Stimulated activated CD4-positive, alpha-beta T cell treated with anti-CD3 and anti-CD28 coated beads, Interleukin-2, amount 100 ng/mL, for 4 hours (primary cell): ENCODE measurements around the gene SHF.

Source experiments
- DNase-seq: peaks from one replicate; pipeline ENCODE4 v3.0.0-alpha.2; 2020; ENCODE audit warnings: low read depth

Gene SHF

GRCh38 chr15:45126535-45127158 lies 61.1 kb downstream of the SHF start:
- DNase-seq: peak; percentile 33

GRCh38 chr15:45123397-45123796 lies 64.4 kb downstream of the SHF start:
- no peak for DNase-seq

- DNase-seq: no peak
These were observed 65.0 kb downstream of the SHF start for GRCh38 chr15:45122719-45123118.

GRCh38 chr15:45121706-45122417 lies 65.9 kb downstream of the SHF start:
- DNase-seq: no peak

- DNase-seq: no peak
These were observed 66.7 kb downstream of the SHF start for GRCh38 chr15:45121020-45121419.

GRCh38 chr15:45120081-45120972 lies 67.4 kb downstream of the SHF start:
- DNase-seq: no peak

GRCh38 chr15:45118996-45119395 lies 68.8 kb downstream of the SHF start:
- no peak for DNase-seq

- peak; percentile 82 for DNase-seq
These were observed 69.6 kb downstream of the SHF start for GRCh38 chr15:45118131-45118588.

- DNase-seq: no peak
These were observed 70.2 kb downstream of the SHF start for GRCh38 chr15:45117308-45118130.
